Testis (tissue), 3 donors: ENCODE results near the gene COIL. TPM values are rescaled to one million over a fixed set of nuclear protein-coding genes. Genes with fewer than 3 reads are reported as not detected.

ENCODE experiments used
- DNase-seq: peaks from one replicate; pipeline ENCODE4 v3.0.0-alpha.2; 2019
- H3K27ac ChIP-seq, 2 donors: fragments of 200-600 bp; sonication (generic); one replicate each; pipeline ENCODE4 v1.5.1; 2019
- H3K27me3 ChIP-seq: fragments of 200-600 bp; sonication (generic); one replicate; pipeline ENCODE4 v1.5.1; 2019
- H3K36me3 ChIP-seq: fragments of 200-600 bp; sonication (generic); one replicate; pipeline ENCODE4 v1.5.1; 2017; ENCODE audit warnings: low read depth; ENCODE audit errors: missing control alignments
- H3K4me1 ChIP-seq: fragments of 200-600 bp; sonication (generic); one replicate; pipeline ENCODE4 v1.5.1; 2019
- H3K4me3 ChIP-seq, 2 donors: fragments of 200-600 bp; sonication (generic); one replicate each; pipeline ENCODE4 v1.5.1; 2017 to 2019
- H3K9me3 ChIP-seq: fragments of 200-600 bp; sonication (generic); one replicate; pipeline ENCODE4 v1.5.1; 2017
- CTCF ChIP-seq, 3 experiments: fragments of 450-650 bp in 2 of 3; fragments of 200-600 bp in 1 of 3; sonication (generic) in 1 of 3; IDR thresholded peaks; one replicate each; pipeline ENCODE4 v1.5.1; 2016 to 2019; ENCODE audit warnings: antibody characterized with exemption in 3 of 3, mild to moderate bottlenecking in 2 of 3, moderate library complexity in 1 of 3
- POLR2A ChIP-seq: fragments of 450-650 bp; IDR thresholded peaks from one replicate; pipeline ENCODE4 v1.6.1; 2017; ENCODE audit warnings: antibody characterized with exemption, mild to moderate bottlenecking, moderate library complexity
- WGBS, 2 donors: methylation state at CpG; one replicate each; pipeline ENCODE4 v1.1.5; 2018; 5-methylcytosine and 5-hydroxymethylcytosine counted together
- intact Hi-C: fragments of 100-400 bp; cut with DNase I; formaldehyde crosslinking; loops from one replicate; pipeline ENCODE4 v1.15.1; 2023; ENCODE audit warnings: low total_unique reads
- polyA plus RNA-seq: library from polyadenylated mRNA; stranded (reverse); fragments of 350-450 nt; fragmentation: Illumina TruSeq; extraction: RNeasy Lipid Tissue Mini Kit (QIAGEN cat#74804); gene quantifications from one replicate; pipeline ENCODE4 v1.2.3, GENCODE V29; 2014; ENCODE audit warnings: low read depth, low replicate concordance; ENCODE audit not compliant: insufficient read depth
- total RNA-seq, 2 donors: library from RNA; depleted of rRNA; stranded (reverse); fragments of >200 nt; gene quantifications; one replicate each; pipeline ENCODE4 v1.2.3, GENCODE V29; 2016

COIL gene
- total and polyA plus RNA-seq, 3 donors from 2014 or later, result 48.4 to 214 (median 87.6) TPM

- H3K27me3 ChIP-seq, result no peaks in the 10 kb centered on the region
- H3K4me3 ChIP-seq, result no peak overlapping the region
- no peak overlapping the region for H3K27ac ChIP-seq
- intact Hi-C loops, result no loop called here
- TF ChIP-seq POLR2A (no peak), CTCF (IDR thresholded peaks at IDR 0.05) (no peak)
- H3K36me3 ChIP-seq, result no peaks in the 10 kb centered on the region
- WGBS, 2 donors, result 94% methylated on average over 14 of the region's 14 CpGs
- H3K9me3 ChIP-seq, result no peaks in the 10 kb centered on the region
- DNase-seq, result no peak
- H3K4me1 ChIP-seq, result peaks cover 4% of the 10 kb centered on the region
Measured at GRCh38 chr17:56897646-56898424, 63.0 kb downstream of the COIL start.

GRCh38 chr17:56896968-56897359, 63.9 kb downstream of the COIL start:
- WGBS, 2 donors, result 81 to 95% methylated on average over 4 of the region's 4 CpGs
- Histone ChIP-seq H3K27me3 (no peaks in the 10 kb centered on the region), H3K27ac (no peak overlapping the region), H3K9me3 (no peaks in the 10 kb centered on the region), H3K4me3 (no peak overlapping the region), H3K4me1 (peaks cover 4% of the 10 kb centered on the region), H3K36me3 (no peaks in the 10 kb centered on the region)
- no peak for DNase-seq
- TF ChIP-seq POLR2A (no peak), CTCF (IDR thresholded peaks at IDR 0.05) (no peak)
- intact Hi-C loops, result no loop called here

- TF ChIP-seq CTCF (IDR thresholded peaks at IDR 0.05) (no peak), POLR2A (no peak)
- Histone ChIP-seq H3K4me3 (no peak overlapping the region), H3K36me3 (no peaks in the 10 kb centered on the region), H3K27ac (no peak overlapping the region), H3K4me1 (peaks cover 4% of the 10 kb centered on the region), H3K9me3 (no peaks in the 10 kb centered on the region), H3K27me3 (no peaks in the 10 kb centered on the region)
- WGBS, 2 donors, result 70 to 78% methylated on average over 3 of the region's 3 CpGs
- no peak for DNase-seq
- intact Hi-C loops, result no loop called here
Measured at GRCh38 chr17:56896217-56896967, 64.5 kb downstream of the COIL start.

GRCh38 chr17:56894859-56895455, 65.9 kb downstream of the COIL start:
- H3K9me3 ChIP-seq, result no peaks in the 10 kb centered on the region
- 78 to 83% methylated on average over 20 of the region's 20 CpGs for WGBS, 2 donors
- DNase-seq, result peak; percentile 47
- no peak overlapping the region for H3K4me3 ChIP-seq
- H3K27me3 ChIP-seq, result no peaks in the 10 kb centered on the region
- peaks cover 4% of the 10 kb centered on the region for H3K4me1 ChIP-seq
- TF ChIP-seq POLR2A (no peak), CTCF (IDR thresholded peaks at IDR 0.05) (no peak)
- H3K36me3 ChIP-seq, result no peaks in the 10 kb centered on the region
- intact Hi-C loops, result no loop called here
- no peak overlapping the region for H3K27ac ChIP-seq
